Fibroblast of skin of right biceps (primary cell): Measurements from ENCODE around the gene FAM110D.

ENCODE experiments used
- DNase-seq: peaks from one replicate; pipeline ENCODE4 v3.0.0-alpha.2; 2013

The FAM110D gene

DNA sequence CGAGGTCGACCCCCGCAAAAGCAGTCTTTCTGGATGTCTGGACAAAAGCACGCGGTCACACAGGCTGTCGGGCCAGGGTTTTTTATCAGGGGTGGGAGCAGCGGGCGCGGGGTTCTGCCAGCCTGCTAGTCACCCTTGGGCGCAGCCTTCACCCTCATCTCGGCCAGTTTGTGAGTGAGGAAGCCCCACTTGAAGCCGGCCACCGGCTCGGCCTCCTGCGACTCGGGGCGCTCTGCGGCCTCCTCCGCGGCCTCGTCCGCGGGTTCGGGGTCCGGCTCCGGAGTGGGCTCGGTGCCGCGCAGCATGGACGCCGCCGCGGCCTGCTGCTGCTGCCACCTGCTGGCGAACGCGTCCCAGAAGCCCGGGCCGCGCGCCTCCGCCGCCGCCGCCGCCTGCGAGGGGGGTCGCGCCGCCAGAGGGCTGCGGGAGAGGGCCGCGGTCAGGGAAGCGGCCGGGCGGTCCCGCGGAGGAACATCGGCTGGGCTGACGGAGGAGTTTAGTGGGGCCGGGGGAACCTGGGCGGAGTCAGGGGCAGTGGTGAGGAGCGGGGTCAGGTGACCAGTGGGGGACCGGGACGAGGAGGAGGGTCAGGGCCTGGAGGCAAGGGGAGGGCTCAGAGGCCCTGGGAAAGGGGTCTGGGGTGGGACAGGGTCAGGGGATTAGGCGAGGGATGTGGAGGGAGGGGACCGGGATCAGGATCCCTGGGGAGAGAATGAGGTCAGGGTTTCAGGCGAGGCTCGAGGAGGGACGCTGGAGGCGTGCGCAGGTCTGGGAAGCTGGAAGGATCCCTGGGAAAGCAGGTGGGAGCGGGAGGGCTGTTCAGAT lies 5.4 kb downstream of the FAM110D start:
- peak; percentile 36 for DNase-seq

DNA sequence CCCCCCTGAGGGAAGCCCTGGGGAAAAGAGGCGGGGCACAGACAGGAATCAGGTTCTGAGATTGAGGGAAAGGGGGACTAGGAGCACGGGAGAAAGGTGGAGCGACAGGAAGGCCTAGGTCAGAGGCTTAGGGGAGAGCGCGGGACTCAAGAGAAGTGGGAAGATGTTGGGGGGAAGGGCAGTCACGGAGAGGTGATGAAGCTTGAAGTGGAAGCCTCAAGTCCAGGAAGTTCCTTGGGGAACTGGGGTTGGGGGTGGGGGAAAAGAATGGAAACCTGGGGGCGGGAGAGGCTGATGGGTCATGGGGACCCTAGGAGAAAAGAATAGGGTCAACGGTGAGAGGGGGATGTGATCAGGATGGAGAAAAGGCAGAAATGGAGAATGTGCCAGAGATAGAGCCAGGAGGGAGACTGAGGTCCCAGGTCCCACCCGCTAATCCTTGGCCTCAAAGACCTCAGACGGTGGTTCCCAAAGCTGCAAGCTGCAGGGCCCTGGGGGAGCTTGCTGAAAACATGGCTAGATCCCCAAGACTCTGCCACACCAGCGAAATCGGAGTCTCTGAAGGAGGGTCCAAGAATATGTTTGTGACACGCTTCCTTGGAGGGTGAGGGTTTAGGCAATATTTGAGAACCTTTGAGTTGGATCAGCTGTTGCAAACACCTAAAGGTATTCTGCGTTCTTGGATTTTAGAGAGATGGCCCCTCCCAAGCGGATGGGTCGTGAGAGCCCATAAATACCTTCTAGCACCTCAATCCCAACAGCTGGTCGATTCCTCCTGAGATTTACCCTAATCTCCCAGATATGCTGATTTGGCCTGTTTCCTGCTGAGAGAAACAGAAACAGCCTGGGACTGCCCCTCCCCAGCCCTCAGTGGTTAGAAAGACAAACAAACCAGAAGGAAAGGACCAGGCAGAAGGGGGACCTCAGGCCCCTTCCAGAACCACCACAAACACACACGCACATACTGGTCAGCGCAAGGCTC lies 6.3 kb downstream of the FAM110D start:
- DNase-seq, result no peak

DNA sequence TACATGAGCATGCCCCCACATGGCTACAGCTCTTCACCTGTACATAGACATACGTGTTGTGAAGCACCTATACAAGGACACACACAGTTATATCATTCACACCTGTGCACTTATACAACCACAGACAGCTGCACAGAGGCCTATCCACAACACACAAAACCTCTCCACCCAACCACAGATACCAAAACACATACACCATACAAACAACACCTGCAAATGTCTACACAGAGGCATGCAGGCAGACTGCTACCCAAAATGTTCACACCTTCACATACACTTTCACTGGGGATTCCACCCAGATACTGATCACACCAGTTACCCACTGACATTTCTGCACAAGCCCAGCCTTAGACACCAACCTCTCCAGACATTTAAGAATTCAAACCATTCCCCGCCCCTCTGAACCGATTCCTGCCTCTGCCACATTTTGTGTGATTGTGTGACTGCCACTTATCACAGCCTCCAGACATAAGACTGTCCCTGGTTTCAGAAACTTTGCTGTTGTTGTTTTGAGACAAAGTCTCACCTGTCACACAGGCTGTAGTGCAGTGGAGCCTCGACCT lies 7.9 kb downstream of the FAM110D start:
- DNase-seq, result no peak

DNA sequence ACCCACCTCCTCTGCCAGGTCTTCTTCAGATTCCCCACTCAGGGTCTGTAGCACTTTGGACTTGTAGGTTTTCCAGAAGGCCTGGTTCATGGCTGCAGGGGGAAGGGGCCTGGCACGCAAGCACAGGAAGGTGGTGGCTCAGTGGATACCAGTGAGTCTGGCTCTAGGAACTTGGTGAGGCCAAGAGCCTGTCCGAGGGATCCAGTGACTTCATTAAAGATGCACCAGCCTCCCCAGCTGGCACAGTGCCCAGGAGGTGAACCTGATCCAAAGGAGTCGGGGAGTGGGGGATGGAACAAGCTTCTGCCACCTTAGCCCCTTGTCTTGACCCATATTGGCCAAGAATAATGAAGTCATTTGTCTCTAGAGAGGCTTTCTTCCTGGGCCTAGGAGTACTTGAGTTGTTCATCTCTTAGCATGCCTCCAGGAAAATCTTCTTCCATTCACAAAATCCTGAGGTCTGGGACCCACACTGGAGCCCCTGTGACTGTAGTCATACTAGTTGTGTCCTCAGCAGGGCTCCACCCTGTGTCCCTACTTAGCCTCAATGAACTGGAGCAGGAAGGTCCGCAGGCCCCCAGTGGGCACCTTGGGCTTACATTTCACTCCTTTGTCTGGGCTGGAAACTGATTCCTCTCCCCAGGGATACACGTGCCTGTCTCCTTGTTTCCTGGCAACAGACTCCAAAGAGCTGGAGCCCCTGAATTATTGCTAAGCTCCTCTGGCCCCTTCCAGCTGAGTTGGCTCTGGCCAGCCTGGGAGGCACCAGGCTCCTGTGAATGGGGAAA lies 9.7 kb downstream of the FAM110D start, which contains the start of gene C1orf232:
C1orf232 (minus strand) TSS at position 554 of the 788 bp plus-strand sequence; CDS start at position 90, 464 bp downstream.
- DNase-seq, result no peak

DNA sequence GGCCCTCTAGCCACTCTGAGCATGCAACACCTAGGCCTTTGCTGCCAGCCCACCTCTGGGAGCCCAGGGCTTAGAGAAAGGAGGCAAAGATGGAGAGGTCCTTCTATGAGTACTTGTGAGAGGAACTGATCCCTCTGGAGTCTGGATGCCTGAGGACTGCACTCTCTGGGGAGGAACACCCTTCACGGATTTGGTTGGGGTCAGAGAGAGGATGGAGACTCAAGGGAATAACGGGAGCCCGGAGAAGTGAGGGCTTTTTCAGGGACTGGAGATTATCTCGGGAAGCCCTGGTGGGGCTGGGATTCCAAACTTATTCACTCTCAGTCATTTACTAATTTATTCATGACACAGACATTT lies 10.3 kb downstream of the FAM110D start:
- no peak for DNase-seq

DNA sequence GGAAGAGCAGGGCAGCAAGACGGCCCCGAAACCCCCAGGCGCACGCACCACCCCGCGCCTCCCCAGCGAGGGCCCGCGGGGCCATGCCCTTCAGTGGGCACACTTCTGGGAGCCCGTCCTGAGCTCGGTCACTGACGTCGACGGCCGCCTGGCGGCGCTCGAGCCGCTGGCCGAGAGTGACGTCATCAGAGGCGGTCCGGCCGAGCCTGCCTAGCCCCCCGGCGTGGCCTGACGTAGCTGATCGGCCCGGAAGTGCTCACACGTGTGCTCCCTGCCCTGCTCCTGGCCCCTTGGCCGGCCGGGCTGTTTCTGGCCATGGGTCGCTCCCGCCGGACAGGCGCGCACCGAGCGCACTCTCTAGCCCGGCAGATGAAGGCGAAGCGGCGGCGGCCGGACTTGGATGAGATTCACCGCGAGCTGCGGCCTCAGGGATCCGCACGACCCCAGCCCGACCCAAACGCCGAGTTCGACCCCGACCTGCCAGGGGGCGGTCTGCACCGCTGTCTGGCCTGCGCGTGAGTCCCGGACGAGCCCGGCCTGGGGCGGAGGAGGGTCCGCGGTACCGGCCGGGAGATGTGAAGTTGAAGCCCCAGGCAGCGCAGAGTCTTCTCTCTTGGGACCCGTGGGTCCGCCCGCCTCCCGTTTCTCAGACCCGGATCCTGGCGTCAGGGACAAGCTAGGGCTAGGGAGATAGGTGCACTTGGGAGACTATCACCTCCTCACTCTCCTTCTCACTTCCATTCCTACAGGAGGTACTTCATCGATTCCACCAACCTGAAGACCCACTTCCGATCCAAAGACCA lies 11.0 kb downstream of the FAM110D start, which contains the start of gene ZNF593:
ZNF593 (plus strand) TSS at position 240 of the 803 bp plus-strand sequence; CDS start at position 316, 76 bp downstream.
- DNase-seq, result peak; percentile 88

DNA sequence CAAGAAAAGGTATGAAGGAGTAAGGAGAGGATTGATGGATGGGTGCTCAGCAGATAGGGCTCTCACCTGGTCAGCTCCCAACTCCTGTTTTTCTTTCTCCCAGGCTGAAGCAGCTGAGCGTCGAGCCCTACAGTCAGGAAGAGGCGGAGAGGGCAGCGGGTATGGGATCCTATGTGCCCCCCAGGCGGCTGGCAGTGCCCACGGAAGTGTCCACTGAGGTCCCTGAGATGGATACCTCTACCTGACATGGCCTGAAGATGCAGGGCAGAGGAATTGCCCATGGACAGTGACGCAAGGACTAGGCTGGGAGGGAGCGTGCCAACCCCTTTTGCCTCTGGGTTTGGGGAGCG lies 11.6 kb downstream of the FAM110D start:
- DNase-seq, result no peak

DNA sequence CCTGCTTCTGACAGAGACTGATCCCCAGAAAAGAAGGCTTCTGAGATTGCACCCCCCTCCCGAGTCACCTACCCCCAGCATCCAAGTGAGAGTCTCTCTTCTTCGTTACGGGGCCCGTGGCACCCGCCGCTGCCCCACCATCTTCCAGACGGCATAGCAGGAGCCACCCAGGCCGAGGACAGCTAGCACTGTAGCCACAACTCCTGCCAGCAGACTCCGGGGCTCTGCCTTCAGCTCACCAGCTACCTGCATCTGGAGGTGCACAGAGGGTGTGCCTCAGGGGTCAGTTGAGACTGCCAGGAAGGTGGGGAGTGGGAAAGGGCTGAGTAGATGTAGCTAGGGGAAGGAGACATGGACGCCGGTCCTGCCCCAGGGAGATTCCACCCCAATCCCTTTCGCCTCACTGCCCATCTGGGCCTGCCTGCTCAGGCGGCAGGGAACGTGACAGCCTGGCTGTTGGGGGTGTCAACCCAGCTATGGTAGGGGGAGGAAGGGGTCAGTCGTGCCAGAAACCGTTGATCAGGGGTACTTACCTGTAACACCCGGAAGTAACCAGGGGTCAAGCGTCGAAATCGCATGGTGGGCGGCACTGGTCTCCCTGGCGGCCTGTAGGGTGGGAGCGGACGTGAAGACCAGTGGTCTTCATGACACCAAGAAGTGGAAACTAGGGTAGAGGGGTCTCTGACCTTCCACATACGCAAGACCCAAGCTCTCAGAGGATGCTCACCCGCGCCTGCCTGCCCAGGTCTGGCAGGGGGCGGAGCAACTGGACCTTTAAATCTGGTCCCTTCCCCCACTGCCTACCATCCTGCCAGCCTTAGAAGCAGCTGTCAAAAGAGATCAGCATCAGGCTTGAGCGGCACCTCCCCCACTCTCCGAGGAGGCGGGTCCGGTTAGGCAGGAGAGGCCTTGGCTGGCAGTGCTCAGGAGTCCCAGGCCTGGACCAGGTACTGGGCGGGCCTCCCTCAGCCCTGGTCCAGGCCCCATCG lies 12.5 kb downstream of the FAM110D start, which contains the start of gene ZNF593OS:
ZNF593OS (minus strand) TSS at position 749 of the 989 bp plus-strand sequence; CDS start at position 578, 171 bp downstream.
- no peak for DNase-seq

DNA sequence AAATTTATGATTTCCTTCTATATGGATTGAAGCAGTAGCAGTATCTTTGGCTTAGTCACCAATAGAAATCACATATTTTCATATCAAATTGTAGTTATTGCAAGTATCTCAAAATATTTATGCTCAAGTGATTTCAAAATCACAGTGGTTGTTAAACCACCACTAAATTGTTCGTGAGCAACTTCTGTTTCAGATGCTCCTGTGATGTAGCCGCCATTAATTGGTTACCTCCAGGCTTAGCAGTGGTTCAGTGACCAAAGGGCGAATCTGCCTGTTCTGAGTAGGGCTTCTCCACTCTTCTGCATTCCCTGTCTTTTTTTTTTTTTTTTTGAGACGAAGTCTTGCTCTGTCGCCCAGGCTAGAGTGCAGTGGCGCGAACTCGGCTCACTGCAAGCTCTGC lies 16.5 kb downstream of the FAM110D start:
- DNase-seq, result no peak

DNA sequence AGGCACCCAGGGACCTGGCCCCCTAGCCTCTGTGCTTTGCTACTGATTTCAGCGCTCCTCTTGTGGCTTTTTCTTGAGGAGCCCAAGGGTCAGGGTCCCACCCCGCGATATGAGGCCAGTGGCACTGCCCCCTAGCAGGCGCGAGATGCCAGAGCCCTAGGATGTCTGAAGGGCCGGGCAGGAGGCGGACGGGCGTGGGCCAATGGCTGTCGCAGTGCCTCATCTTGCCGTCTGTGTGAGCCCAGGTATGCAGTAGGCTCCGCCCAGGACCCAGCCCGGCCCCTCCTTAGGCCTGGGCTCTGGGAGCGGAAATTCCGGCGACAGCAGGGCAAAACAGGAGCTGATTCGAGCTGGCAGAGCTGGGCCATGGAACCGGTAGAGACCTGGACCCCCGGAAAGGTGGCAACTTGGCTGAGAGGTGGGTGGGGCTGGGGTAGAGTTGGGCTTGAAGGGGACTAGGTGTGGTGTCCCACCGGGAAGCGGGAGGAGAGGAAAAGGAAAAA lies 18.4 kb downstream of the FAM110D start, which contains the start of gene CNKSR1:
CNKSR1 (plus strand) TSS at position 310 of the 503 bp plus-strand sequence; CDS start at position 367, 57 bp downstream.
- DNase-seq, result no peak

DNA sequence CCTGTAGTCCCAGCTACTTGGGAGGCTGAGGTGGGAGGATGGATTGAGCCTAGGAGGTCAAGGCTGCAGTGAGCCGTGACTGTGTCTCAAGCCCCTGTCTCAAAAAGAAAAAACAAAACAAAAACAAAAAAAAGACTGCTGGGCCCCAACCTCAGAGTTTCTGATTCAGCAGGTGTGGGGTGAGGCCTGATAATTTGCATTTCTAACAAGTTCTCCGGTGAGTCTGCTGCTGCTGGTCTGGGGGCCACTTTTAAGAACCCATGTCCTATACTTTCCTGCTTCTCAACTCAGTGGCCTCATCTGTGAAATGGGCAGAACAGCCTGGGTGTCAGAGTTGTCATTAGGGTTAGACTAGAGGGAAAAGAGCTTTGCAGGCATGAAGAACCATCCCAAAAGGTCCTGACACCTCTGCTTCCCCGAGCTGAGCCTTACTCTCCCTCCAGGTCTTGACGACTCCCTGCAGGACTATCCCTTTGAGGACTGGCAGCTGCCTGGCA lies 21.2 kb downstream of the FAM110D start:
- no peak for DNase-seq

DNA sequence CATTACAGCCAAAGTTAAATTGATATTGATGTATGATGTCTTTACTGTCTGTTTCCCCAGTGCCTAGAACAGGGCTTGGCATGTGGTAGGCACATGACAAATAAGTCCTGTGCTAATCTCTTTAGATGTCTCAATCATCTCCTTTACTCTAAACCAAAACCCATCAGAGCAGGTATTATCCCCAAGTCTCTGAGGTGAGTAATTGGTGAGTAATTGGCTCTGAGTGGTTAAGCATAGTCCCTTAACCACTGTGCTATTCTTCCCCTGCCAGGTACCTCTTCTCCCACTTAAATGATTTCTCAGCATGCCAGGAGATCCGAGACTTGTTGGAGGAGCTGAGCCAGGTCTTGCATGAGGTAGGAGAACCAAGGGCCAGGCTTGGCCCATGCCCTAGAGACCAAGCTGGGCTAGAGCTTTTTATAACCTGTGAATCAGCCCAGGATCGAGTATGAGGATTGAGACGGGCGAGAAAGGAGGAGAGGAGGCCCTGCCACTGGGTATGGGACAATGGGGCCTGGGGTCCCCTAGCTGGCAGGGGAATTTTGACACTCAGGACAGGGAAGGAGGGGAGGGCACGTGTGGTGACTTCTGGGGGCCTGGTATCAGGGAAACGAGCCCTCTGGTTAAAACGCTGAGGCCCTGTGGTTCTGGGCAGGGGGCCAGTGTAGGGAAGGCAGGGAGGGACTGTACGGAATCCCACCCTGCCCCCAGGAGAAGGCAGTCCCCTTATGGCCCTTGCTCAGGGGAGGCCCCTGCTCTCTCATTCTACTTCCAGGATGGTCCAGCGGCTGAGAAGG lies 22.9 kb downstream of the FAM110D start:
- DNase-seq, result no peak

DNA sequence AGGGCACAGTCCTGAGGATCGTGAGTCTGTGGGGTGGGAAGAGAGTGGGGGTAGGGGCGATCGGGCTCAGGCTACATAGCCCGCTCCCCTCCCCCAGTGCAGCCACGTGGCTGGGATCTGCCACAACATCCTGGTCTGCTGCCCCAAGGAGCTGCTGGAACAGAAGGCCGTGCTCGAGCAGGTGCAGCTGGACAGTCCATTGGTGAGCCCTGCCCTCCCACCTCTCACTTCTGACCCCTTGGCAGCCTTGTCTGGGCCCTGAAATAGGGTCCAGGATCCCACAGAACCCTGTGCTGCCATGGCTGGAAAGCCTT lies 23.5 kb downstream of the FAM110D start:
- DNase-seq, result no peak

DNA sequence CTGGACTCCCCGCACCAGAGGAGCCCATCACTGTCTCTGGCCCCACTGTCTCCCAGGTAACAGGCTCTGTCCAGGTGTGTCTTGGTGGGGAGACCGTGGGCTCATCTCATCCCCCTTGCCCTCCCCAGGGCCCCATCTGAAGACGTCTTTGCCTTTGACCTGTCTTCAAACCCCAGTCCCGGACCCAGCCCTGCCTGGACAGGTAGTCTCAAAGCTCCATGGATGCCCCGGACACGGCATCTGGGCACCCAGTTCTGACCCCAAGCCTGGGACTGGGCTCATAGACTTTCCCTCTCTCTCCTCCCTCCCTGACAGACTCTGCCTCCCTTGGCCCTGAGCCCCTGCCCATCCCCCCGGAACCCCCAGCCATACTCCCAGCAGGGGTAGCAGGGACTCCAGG lies 25.2 kb downstream of the FAM110D start:
- DNase-seq, result no peak

DNA sequence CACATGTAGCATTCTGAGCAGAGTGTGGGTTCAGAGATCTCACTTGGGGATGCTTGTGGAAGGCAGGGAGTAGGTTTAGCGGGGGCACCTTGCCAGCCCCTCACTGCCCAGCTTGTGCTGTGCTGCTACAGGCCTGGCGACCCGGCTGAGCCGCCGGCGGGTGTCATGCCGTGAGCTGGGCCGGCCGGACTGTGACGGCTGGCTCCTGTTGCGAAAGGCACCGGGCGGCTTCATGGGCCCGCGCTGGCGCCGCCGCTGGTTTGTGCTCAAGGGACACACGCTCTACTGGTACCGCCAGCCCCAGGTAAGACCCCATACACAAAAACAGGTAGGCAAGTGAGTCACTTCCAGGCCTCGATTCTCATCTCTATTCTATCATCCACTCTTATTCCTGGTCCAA lies 26.0 kb downstream of the FAM110D start:
- DNase-seq, result no peak

DNA sequence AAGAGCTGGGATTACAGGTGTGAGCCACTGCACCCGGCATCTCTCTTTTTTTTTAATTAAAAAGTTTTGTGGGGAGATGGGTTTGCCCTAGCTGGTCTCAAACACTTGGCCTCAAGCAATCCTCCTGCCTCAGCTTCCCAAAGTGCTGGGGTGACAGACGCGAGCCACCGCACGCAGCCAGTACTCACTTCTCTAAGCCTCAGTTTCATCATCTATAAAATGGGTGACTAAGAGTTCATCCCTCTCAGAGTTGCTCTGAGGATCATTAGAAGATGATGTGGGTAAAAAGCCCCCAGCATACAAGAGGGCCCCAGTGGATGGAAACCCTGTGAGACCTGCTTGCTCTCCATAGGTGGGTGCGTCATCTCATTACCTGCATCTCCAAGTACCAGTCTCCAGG lies 29.0 kb downstream of the FAM110D start:
- no peak for DNase-seq

DNA sequence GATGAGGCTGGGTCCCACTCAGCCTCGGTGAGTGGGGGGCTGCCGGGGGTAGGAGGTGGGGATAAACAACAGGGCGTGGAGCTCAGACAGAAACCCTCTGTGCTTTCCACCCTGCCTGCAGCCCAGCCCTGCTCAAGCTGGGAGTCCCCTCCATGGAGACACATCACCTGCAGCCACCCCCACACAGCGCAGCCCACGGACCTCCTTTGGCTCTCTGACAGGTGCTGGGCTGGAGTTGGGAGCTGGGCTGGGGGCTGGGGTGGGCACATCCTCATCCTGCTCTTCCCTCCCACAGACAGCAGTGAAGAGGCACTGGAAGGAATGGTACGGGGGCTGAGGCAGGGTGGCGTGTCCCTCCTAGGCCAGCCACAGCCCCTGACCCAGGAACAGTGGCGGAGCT lies 29.6 kb downstream of the FAM110D start:
- DNase-seq, result no peak

DNA sequence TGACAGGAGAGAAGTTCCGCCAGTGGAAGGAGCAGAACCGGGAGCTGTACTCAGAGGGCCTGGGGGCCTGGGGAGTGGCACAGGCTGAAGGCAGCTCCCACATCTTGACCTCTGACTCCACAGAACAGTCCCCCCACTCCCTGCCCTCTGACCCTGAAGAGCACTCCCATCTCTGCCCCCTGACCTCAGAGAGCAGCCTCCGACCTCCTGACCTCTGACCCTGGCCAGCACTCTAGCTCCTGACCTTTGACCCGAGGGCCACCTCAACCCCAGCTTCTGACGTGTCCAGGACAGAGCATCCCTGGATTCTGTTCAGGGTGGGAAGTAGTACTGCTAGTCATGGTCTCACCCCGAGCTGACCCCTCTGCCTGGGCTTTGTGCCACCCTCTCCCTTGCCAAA lies 30.5 kb downstream of the FAM110D start:
- DNase-seq, result no peak

DNA sequence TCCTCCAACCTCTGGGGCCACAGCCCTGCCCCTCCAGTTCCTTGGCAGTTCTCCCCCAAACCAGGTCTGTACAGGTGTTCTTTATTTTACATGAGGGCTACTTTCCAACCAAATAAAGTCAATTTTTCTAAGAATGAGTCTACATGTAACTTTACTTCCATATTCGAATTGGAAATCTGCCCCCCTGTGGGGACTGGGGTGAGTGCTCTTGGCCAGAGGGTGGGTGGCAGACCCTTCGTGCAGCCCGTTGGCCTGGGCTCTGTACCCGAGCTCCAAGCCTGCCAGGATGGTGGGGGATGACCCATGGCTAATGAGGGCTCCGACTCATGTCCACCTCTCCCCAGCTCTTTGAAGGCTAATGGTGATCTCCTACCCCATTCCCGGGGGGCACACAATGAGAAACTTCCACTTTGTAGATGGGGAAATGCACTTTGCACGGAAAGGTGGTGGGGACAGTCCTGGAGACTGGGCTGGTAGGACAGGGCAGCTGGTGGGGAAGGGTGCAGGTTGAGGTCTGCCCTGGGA lies 30.9 kb downstream of the FAM110D start:
- DNase-seq, result no peak
